HG02610 (cell line): ENCODE results near the gene NRP1.
"Not testable (repeated sequence)": the region's sequence is repeated elsewhere in the genome, so short reads cannot be mapped to it uniquely, and the experiment has no call there.

Experiments
- ATAC-seq: cut with Tn5 transposase; IDR thresholded peaks from one replicate; pipeline ENCODE4 v1.9.1; 2021; ENCODE audit warnings: mild to moderate bottlenecking, moderate library complexity; ENCODE audit not compliant: unreplicated experiment

Gene NRP1

GRCh38 chr10:33325929-33326328 is 8.5 kb downstream of the NRP1 start:
- no peak for ATAC-seq

- no peak for ATAC-seq
Measured at GRCh38 chr10:33323721-33324120, 10.7 kb downstream of the NRP1 start.

GRCh38 chr10:33321516-33321915 is 13.0 kb downstream of the NRP1 start:
- no peak for ATAC-seq

GRCh38 chr10:33320288-33320687 is 14.2 kb downstream of the NRP1 start:
- no peak for ATAC-seq

GRCh38 chr10:33315891-33316290 is 18.6 kb downstream of the NRP1 start:
- no peak for ATAC-seq

- no peak for ATAC-seq
Measured at GRCh38 chr10:33314811-33315561, 19.5 kb downstream of the NRP1 start.

GRCh38 chr10:33311640-33312039 is 22.8 kb downstream of the NRP1 start:
- ATAC-seq = no peak

GRCh38 chr10:33310853-33311252 is 23.6 kb downstream of the NRP1 start:
- ATAC-seq = no peak

- ATAC-seq = no peak
Measured at GRCh38 chr10:33309406-33309805, 25.1 kb downstream of the NRP1 start.

GRCh38 chr10:33307835-33308234 is 26.6 kb downstream of the NRP1 start:
- ATAC-seq = no peak

GRCh38 chr10:33306701-33307519 is 27.6 kb downstream of the NRP1 start:
- ATAC-seq = no peak

GRCh38 chr10:33306126-33306525 is 28.3 kb downstream of the NRP1 start:
- no peak for ATAC-seq

GRCh38 chr10:33304423-33305225 is 29.8 kb downstream of the NRP1 start:
- no peak for ATAC-seq

- ATAC-seq = no peak
Measured at GRCh38 chr10:33303988-33304387, 30.5 kb downstream of the NRP1 start.

- no peak for ATAC-seq
Measured at GRCh38 chr10:33302208-33302829, 32.1 kb downstream of the NRP1 start.

- no peak for ATAC-seq
Measured at GRCh38 chr10:33301097-33301789, 33.2 kb downstream of the NRP1 start.

- ATAC-seq = not testable (repeated sequence)
Measured at GRCh38 chr10:33300544-33300943, 33.9 kb downstream of the NRP1 start.

GRCh38 chr10:33298893-33299292 is 35.6 kb downstream of the NRP1 start:
- ATAC-seq = no peak

GRCh38 chr10:33298110-33298509 is 36.4 kb downstream of the NRP1 start:
- ATAC-seq = no peak

- no peak for ATAC-seq
Measured at GRCh38 chr10:33295851-33296250, 38.6 kb downstream of the NRP1 start.
